Measurements from ENCODE around the gene CEP85. TPM values are rescaled to one million over a fixed set of nuclear protein-coding genes. Genes with fewer than 3 reads are reported as not detected.

Gene CEP85
- polyA plus RNA-seq, 3 donors: 8.2 to 32.5 (median 10.9) TPM

- TF ChIP-seq CTCF (IDR thresholded peaks at IDR 0.05): no peak
- H3K9ac ChIP-seq (ENCODE audit: insufficient read depth, low read length, poor library complexity, severe bottlenecking): no peak overlapping the region
- no peak overlapping the region for H3K4me3 Mint-ChIP-seq
- peaks cover 0 to 2% (median 0%) of the 10 kb centered on the region in 3 donors for H3K27me3 Mint-ChIP-seq (ENCODE audit: low read depth in 3 of 3)
- H3K79me2 ChIP-seq (ENCODE audit: insufficient read depth, low read length): peaks cover 75% of the 10 kb centered on the region
- no peaks in the 10 kb centered on the region for H4K20me1 ChIP-seq (ENCODE audit: insufficient read depth, low read length)
- peak overlapping the region in 1 of 2 donors; percentile 49 for H3K27ac ChIP-seq (ENCODE audit: low read depth in 1 of 2, low read length in 2 of 2)
- peaks cover 0 to 2% (median 0%) of the 10 kb centered on the region in 7 donors for H3K9me3 Mint-ChIP-seq
- no peaks in the 10 kb centered on the region for H3K9me3 ChIP-seq (replicated peaks in 1 of 2; ENCODE audit: control insufficient read depth in 1 of 2, insufficient read depth in 1 of 2, low read length in 2 of 2)
- H3K4me1 Mint-ChIP-seq: peaks cover 82% of the 10 kb centered on the region
- WGBS (ENCODE audit: insufficient coverage): 90% methylated on average over 6 of the region's 8 CpGs
- H3K4me2 ChIP-seq (replicated peaks; ENCODE audit: extremely low read depth, low read length, poor library complexity, severe bottlenecking): no peak overlapping the region
- H3K27ac Mint-ChIP-seq: peak overlapping the region in 4 of 7 donors; percentile 24 to 80 (median 50)
- peaks cover 34 to 63% of the 10 kb centered on the region in 2 donors for H3K36me3 Mint-ChIP-seq
- peaks cover 57 to 79% of the 10 kb centered on the region in 2 donors for H3K4me1 ChIP-seq (ENCODE audit: control insufficient read depth in 1 of 2, insufficient read depth in 2 of 2, low read length in 2 of 2)
- no peak for DNase-seq
- H2AFZ ChIP-seq (ENCODE audit: insufficient read depth, low read depth, low read length, poor library complexity, severe bottlenecking): no peak overlapping the region
- H3K4me3 ChIP-seq (replicated peaks in 1 of 3; ENCODE audit: low read depth in 2 of 3, low read length in 3 of 3): no peak overlapping the region
- intact Hi-C loops (cut with micrococcal nuclease): no loop called here
- H3K36me3 ChIP-seq (replicated peaks in 1 of 2; ENCODE audit: control insufficient read depth in 1 of 2, insufficient read depth in 2 of 2, low read length in 2 of 2): peaks cover 22 to 55% of the 10 kb centered on the region in 2 donors
- H3K27me3 ChIP-seq (ENCODE audit: control insufficient read depth in 2 of 2, insufficient read depth in 2 of 2, low read length in 2 of 2): no peaks in the 10 kb centered on the region
Observed at GRCh38 chr1:26302733-26303405, 68.9 kb downstream of the CEP85 start.

- H3K27ac ChIP-seq (ENCODE audit: low read depth in 1 of 2, low read length in 2 of 2): peak overlapping the region; percentile 91 to 97
- peaks cover 65% of the 10 kb centered on the region for H3K79me2 ChIP-seq (ENCODE audit: insufficient read depth, low read length)
- no peaks in the 10 kb centered on the region for H3K27me3 ChIP-seq (ENCODE audit: control insufficient read depth in 2 of 2, insufficient read depth in 2 of 2, low read length in 2 of 2)
- Mint-ChIP-seq H3K27me3 (ENCODE audit: low read depth in 3 of 3) (peaks cover 0 to 4% (median 0%) of the 10 kb centered on the region in 3 donors), H3K9me3 (peaks cover 0 to 2% (median 0%) of the 10 kb centered on the region in 7 donors), H3K4me3 (peak overlapping the region; percentile 95 to 98), H3K27ac (peak overlapping the region; percentile 95 to 100 (median 100)), H3K36me3 (peaks cover 19 to 34% of the 10 kb centered on the region in 2 donors), H3K4me1 (peaks cover 77% of the 10 kb centered on the region)
- TF ChIP-seq CTCF (IDR thresholded peaks at IDR 0.05): no peak
- H3K9me3 ChIP-seq (replicated peaks in 1 of 2; ENCODE audit: control insufficient read depth in 1 of 2, insufficient read depth in 1 of 2, low read length in 2 of 2): no peaks in the 10 kb centered on the region
- peaks cover 71 to 91% of the 10 kb centered on the region in 2 donors for H3K4me1 ChIP-seq (ENCODE audit: control insufficient read depth in 1 of 2, insufficient read depth in 2 of 2, low read length in 2 of 2)
- peaks cover 12 to 28% of the 10 kb centered on the region in 2 donors for H3K36me3 ChIP-seq (replicated peaks in 1 of 2; ENCODE audit: control insufficient read depth in 1 of 2, insufficient read depth in 2 of 2, low read length in 2 of 2)
- H4K20me1 ChIP-seq (ENCODE audit: insufficient read depth, low read length): no peaks in the 10 kb centered on the region
- H3K4me2 ChIP-seq (replicated peaks; ENCODE audit: extremely low read depth, low read length, poor library complexity, severe bottlenecking): peak overlapping the region; percentile 82
- peak in 2 of 3 donors; percentile 73 to 76 for DNase-seq
- peak overlapping the region; percentile 58 to 83 (median 71) for H3K4me3 ChIP-seq (replicated peaks in 1 of 3; ENCODE audit: low read depth in 2 of 3, low read length in 3 of 3)
- intact Hi-C loops (cut with micrococcal nuclease): loop anchor here in 1 of 2 donors (2.0 kb wide), 2 partner anchors 15 to 27 kb away; no protein-coding TSS in a partner anchor
- WGBS (ENCODE audit: insufficient coverage): 3% methylated on average over 8 of the region's 8 CpGs
- H3K9ac ChIP-seq (ENCODE audit: insufficient read depth, low read length, poor library complexity, severe bottlenecking): peak overlapping the region; percentile 73
- H2AFZ ChIP-seq (ENCODE audit: insufficient read depth, low read depth, low read length, poor library complexity, severe bottlenecking): peak overlapping the region; percentile 55
Observed at GRCh38 chr1:26305667-26306289, 71.8 kb downstream of the CEP85 start.

Data from CD14-positive monocyte (primary cell).